ENCODE data around the gene RHO. TPM values are rescaled to one million over a fixed set of nuclear protein-coding genes. Genes with fewer than 3 reads are reported as not detected.

Gene RHO
- total RNA-seq, 1 experiment from 2014 or later = not detected

DNA sequence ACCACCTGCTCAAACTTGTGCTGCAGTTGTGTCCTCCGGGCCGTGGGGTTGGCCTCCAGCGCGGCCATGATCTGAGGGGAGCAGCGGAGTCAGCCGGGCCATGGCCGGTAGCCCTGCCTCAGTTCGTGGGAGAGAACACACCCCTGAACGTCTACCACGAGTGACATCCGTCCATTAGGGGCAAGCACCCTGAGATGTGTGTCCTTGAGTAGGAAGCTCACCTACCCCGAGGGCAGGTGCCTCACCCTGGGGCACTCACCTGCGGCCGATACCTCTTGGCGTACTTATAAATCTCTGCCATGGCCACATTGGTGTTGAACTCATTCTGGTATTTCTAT, 27.9 kb downstream of the RHO start:
- no peaks in the 10 kb centered on the region for H4K20me1 ChIP-seq (ENCODE audit: control insufficient read depth, insufficient read depth, insufficient read length)
- no peak overlapping the region for H2BK12ac ChIP-seq (ENCODE audit: insufficient read length, low read depth, low read length)
- no peak overlapping the region for H2BK20ac ChIP-seq (ENCODE audit: low read depth, low read length, poor library complexity, severe bottlenecking)
- Mint-ChIP-seq H3K4me3 (no peak overlapping the region), H3K9me3 (no peaks in the 10 kb centered on the region), H3K4me1 (peaks cover 27 to 65% of the 10 kb centered on the region in 2 experiments), H3K36me3 (ENCODE audit: insufficient read depth in 1 of 3, low read depth in 3 of 3) (peaks cover 0 to 22% (median 3%) of the 10 kb centered on the region in 3 experiments; a peak in 2 of 7 replicates), H3K27ac (no peak overlapping the region), H3K27me3 (ENCODE audit: low read depth) (no peaks in the 10 kb centered on the region; the same call in 1 of the 2 replicates)
- H3K23me2 ChIP-seq (ENCODE audit: insufficient read length, low read depth, low read length, poor library complexity, severe bottlenecking) = no peaks in the 10 kb centered on the region
- no peak overlapping the region for H3K14ac ChIP-seq (ENCODE audit: insufficient read depth, low read length)
- no peak overlapping the region for H3K4ac ChIP-seq (ENCODE audit: low read depth, low read length)
- H3K9ac ChIP-seq (ENCODE audit: extremely low read depth, insufficient read length, low read length) = no peak overlapping the region
- no peak overlapping the region for H2BK5ac ChIP-seq (ENCODE audit: insufficient read length, low read length)
- no peaks in the 10 kb centered on the region for H3K27me3 ChIP-seq (ENCODE audit: insufficient read depth, low read length)
- no peak overlapping the region for H3T11ph ChIP-seq (ENCODE audit: low read length)
- TF ChIP-seq, protein P1, sequence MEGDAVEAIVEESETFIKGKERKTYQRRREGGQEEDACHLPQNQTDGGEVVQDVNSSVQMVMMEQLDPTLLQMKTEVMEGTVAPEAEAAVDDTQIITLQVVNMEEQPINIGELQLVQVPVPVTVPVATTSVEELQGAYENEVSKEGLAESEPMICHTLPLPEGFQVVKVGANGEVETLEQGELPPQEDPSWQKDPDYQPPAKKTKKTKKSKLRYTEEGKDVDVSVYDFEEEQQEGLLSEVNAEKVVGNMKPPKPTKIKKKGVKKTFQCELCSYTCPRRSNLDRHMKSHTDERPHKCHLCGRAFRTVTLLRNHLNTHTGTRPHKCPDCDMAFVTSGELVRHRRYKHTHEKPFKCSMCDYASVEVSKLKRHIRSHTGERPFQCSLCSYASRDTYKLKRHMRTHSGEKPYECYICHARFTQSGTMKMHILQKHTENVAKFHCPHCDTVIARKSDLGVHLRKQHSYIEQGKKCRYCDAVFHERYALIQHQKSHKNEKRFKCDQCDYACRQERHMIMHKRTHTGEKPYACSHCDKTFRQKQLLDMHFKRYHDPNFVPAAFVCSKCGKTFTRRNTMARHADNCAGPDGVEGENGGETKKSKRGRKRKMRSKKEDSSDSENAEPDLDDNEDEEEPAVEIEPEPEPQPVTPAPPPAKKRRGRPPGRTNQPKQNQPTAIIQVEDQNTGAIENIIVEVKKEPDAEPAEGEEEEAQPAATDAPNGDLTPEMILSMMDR (conservative IDR thresholded peaks at IDR 0.05) = no peak
- H3K27ac ChIP-seq (ENCODE audit: insufficient read length, low read depth, low read length) = no peak overlapping the region
- no CpG with 5 or more reads among the region's 15 CpGs for WGBS (ENCODE audit: extremely low coverage, insufficient read length, low lambda C conversion rate)
- no peak overlapping the region for H4K91ac ChIP-seq (ENCODE audit: insufficient read length, low read depth, low read length)
- H2BK15ac ChIP-seq (ENCODE audit: low read depth, low read length) = no peak overlapping the region
- no peak overlapping the region for H2BK120ac ChIP-seq (ENCODE audit: low read depth, low read length, poor library complexity, severe bottlenecking)
- no peaks in the 10 kb centered on the region for H3K79me2 ChIP-seq (ENCODE audit: insufficient read depth, low read length)
- no peak overlapping the region for H3K56ac ChIP-seq (ENCODE audit: insufficient read length, low read depth, low read length)
- no peak overlapping the region for H3K4me2 ChIP-seq (ENCODE audit: insufficient read depth, insufficient read length, low read length)
- H3K79me1 ChIP-seq (ENCODE audit: insufficient read depth, low read depth, low read length, poor library complexity, severe bottlenecking) = no peaks in the 10 kb centered on the region
- H3K23ac ChIP-seq (ENCODE audit: insufficient read length, low read depth, low read length) = no peak overlapping the region
- H3K4me1 ChIP-seq (ENCODE audit: insufficient read depth, low read length) = no peaks in the 10 kb centered on the region; the same call in 1 of the 2 replicates
- H4K5ac ChIP-seq (ENCODE audit: insufficient read length, low read depth, low read length) = no peak overlapping the region
- H3K18ac ChIP-seq (ENCODE audit: insufficient read length, low read depth, low read length) = no peak overlapping the region
- H4K8ac ChIP-seq (replicated peaks; ENCODE audit: insufficient read length, low read depth, low read length) = no peak overlapping the region
- H2AFZ ChIP-seq (ENCODE audit: low read length) = no peak overlapping the region
- H3K9me3 ChIP-seq (ENCODE audit: control insufficient read depth, low read depth, low read length) = no peaks in the 10 kb centered on the region
- no peak for DNase-seq
- H2AK5ac ChIP-seq (ENCODE audit: insufficient read length, low read length) = no peak overlapping the region
